Testis (tissue), 2 donors: Measurements from ENCODE around the gene FAF1.

Experiments used
- CTCF ChIP-seq, 3 experiments: fragments of 450-650 bp in 2 of 3; fragments of 200-600 bp in 1 of 3; sonication (generic) in 1 of 3; IDR thresholded peaks; one replicate each; pipeline ENCODE4 v1.5.1; 2016 to 2019; ENCODE audit warnings: antibody characterized with exemption in 3 of 3, mild to moderate bottlenecking in 2 of 3, moderate library complexity in 1 of 3
- POLR2A ChIP-seq: fragments of 450-650 bp; IDR thresholded peaks from one replicate; pipeline ENCODE4 v1.6.1; 2017; ENCODE audit warnings: antibody characterized with exemption, mild to moderate bottlenecking, moderate library complexity

DNA sequence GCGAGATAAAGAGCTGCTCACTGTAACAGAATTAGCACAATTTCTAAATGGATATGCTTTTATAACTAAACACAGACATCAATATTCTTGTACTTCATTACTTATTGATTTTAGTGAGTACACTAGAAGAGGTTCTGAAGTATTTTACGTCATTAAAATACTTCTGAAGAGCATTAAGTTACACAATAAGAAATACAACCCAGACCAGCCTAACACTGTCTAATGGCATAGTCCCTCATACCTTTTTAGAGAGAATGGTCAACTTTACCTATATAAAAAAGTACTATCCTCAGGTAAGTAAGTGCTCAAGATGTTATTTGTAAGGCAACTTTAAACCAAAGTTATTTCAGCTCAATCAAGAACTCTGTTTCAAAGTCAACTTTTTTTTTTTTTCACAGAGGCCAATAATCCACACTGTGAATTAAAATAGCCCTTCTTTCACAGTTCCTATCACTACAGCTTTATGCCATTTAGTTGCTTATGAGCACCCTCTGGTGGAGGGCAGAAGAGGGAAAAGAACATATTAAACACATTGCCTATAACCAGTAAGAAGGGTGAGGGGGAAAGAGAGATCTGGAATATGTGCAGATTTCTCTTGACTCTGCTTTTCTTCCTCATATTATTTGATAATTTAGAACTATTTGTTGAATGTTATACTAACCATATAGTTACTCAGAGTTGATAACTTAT is 354.7 kb downstream of the FAF1 start:
- TF ChIP-seq CTCF (IDR thresholded peaks at IDR 0.05) (peak in 2 of 3 experiments; percentile 14 to 29), POLR2A (no peak)
